ENCODE measurements around the gene DOCK9.

- TF ChIP-seq, protein P1, sequence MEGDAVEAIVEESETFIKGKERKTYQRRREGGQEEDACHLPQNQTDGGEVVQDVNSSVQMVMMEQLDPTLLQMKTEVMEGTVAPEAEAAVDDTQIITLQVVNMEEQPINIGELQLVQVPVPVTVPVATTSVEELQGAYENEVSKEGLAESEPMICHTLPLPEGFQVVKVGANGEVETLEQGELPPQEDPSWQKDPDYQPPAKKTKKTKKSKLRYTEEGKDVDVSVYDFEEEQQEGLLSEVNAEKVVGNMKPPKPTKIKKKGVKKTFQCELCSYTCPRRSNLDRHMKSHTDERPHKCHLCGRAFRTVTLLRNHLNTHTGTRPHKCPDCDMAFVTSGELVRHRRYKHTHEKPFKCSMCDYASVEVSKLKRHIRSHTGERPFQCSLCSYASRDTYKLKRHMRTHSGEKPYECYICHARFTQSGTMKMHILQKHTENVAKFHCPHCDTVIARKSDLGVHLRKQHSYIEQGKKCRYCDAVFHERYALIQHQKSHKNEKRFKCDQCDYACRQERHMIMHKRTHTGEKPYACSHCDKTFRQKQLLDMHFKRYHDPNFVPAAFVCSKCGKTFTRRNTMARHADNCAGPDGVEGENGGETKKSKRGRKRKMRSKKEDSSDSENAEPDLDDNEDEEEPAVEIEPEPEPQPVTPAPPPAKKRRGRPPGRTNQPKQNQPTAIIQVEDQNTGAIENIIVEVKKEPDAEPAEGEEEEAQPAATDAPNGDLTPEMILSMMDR (IDR thresholded peaks at IDR 0.05; ENCODE audit: extremely low read depth in 1 of 2, insufficient read depth in 1 of 2, low read depth in 1 of 2, low read length in 2 of 2): no peak
- TF ChIP-seq MYC (IDR thresholded peaks at IDR 0.05; ENCODE audit: low read depth, low read length): no peak
- TF ChIP-seq JUN (IDR thresholded peaks at IDR 0.05; ENCODE audit: borderline replicate concordance, insufficient read depth, insufficient read length, low read depth): no peak
- no peak for TF ChIP-seq FOS (IDR thresholded peaks at IDR 0.05; ENCODE audit: borderline replicate concordance, insufficient read depth, low read length)
- no peak for TF ChIP-seq POLR2A (IDR thresholded peaks at IDR 0.05; ENCODE audit: low read depth, low read length)
These were observed 151.7 kb downstream of the DOCK9 start for GRCh38 chr13:98826146-98826545.

Measured in endothelial cell of umbilical vein (primary cell).